SK-N-SH (cell line): ENCODE data around the gene PATL2. TPM values are rescaled to one million over a fixed set of nuclear protein-coding genes. Genes with fewer than 3 reads are reported as not detected.
"Not testable (repeated sequence)": the region's sequence is repeated elsewhere in the genome, so short reads cannot be mapped to it uniquely, and the experiment has no call there.

Source experiments
- CTCF ChIA-PET: fragments of 300-600, 350-600 bp; formaldehyde crosslinking; extraction: SDS; loops from one replicate; lab custom pipeline; 2021; lab: Yijun Ruan, JAX
- POLR2A ChIA-PET: fragments of 350-600 bp; sonication (Branson Sonifier 250); formaldehyde crosslinking; extraction: SDS; loops from one replicate; lab custom pipeline; 2020; ENCODE audit warnings: antibody characterized with exemption, inconsistent platforms; lab: Yijun Ruan, JAX
- DNase-seq: peaks from one replicate; pipeline ENCODE4 v3.0.0; 2012
- H2AFZ ChIP-seq: fragments of 200-600 bp; sonication (generic); 2 replicates; pipeline ENCODE4 v1.8.1; 2016; ENCODE audit warnings: antibody characterized with exemption, mild to moderate bottlenecking, low read depth
- H3F3A ChIP-seq: fragments of 200-600 bp; sonication (generic); replicated peaks from 2 replicates; pipeline ENCODE3; 2016; ENCODE audit warnings: antibody characterized with exemption, mild to moderate bottlenecking; ENCODE audit not compliant: insufficient read depth
- H3K27ac ChIP-seq, 2 experiments: fragments of 200-500 bp in 1 of 2; fragments of 200-600 bp in 1 of 2; sonication (Bioruptor generic) in 1 of 2; sonication (generic), shearing (Covaris generic) in 1 of 2; 2 replicates each; pipeline versions ENCODE4 v1.5.1 to v1.6.1; 2014 to 2016; ENCODE audit warnings: low read depth in 2 of 2, inconsistent platforms in 1 of 2, low read length in 1 of 2, mild to moderate bottlenecking in 1 of 2, mixed read lengths in 1 of 2
- H3K27me3 ChIP-seq: fragments of 200-600 bp; sonication (generic), shearing (Covaris generic); 2 replicates; pipeline ENCODE4 v1.6.1; 2016; ENCODE audit warnings: mixed run types; ENCODE audit not compliant: insufficient read depth
- H3K36me3 ChIP-seq, 2 experiments: fragments of 200-500 bp in 1 of 2; fragments of 200-600 bp in 1 of 2; sonication (Bioruptor generic) in 1 of 2; sonication (generic) in 1 of 2; replicated peaks in 1 of 2; 2 replicates each; pipeline versions ENCODE3 to v1.5.1; 2014 to 2016; ENCODE audit warnings: low read length in 1 of 2, mild to moderate bottlenecking in 1 of 2; ENCODE audit not compliant: insufficient read depth in 2 of 2, control insufficient read depth in 1 of 2
- H3K4me1 ChIP-seq, 2 experiments: fragments of 200-500 bp in 1 of 2; fragments of 200-600 bp in 1 of 2; sonication (Bioruptor generic) in 1 of 2; sonication (generic), shearing (Covaris generic) in 1 of 2; 2 replicates each; pipeline versions ENCODE4 v1.5.1 to v1.6.1; 2014 to 2016; ENCODE audit warnings: low read depth in 1 of 2, low read length in 1 of 2, mixed run types in 1 of 2; ENCODE audit not compliant: insufficient read depth in 2 of 2, control insufficient read depth in 1 of 2
- H3K4me2 ChIP-seq: fragments of 200-600 bp; sonication (generic), shearing (Covaris generic); 2 replicates; pipeline ENCODE4 v1.6.1; 2017; ENCODE audit warnings: mixed run types
- H3K4me3 ChIP-seq, 2 experiments: fragments of 200-500 bp in 1 of 2; fragments of 200-600 bp in 1 of 2; sonication (Bioruptor generic) in 1 of 2; sonication (generic), shearing (Covaris generic) in 1 of 2; 2 replicates each; pipeline versions ENCODE4 v1.5.1 to v1.8.1; 2014 to 2016; ENCODE audit warnings: low read depth in 2 of 2, inconsistent platforms in 1 of 2, low read length in 1 of 2, mild to moderate bottlenecking in 1 of 2, mixed read lengths in 1 of 2, moderate library complexity in 1 of 2
- H3K79me2 ChIP-seq: fragments of 200-600 bp; sonication (generic); 2 replicates; pipeline ENCODE4 v1.8.1; 2017; ENCODE audit warnings: mild to moderate bottlenecking; ENCODE audit not compliant: insufficient read depth
- H3K9ac ChIP-seq: fragments of 200-600 bp; sonication (generic); 2 replicates; pipeline ENCODE4 v1.6.1; 2017; ENCODE audit warnings: mixed run types
- H3K9me2 ChIP-seq: fragments of 200-600 bp; sonication (generic); 2 replicates; pipeline ENCODE4 v1.6.1; 2017; ENCODE audit warnings: mixed run types
- H3K9me3 ChIP-seq: fragments of 200-600 bp; sonication (generic); 2 replicates; pipeline ENCODE4 v1.6.1; 2017; ENCODE audit warnings: mixed run types, mild to moderate bottlenecking, moderate library complexity
- H4K20me1 ChIP-seq: fragments of 200-600 bp; sonication (generic); 2 replicates; pipeline ENCODE4 v1.6.1; 2017; ENCODE audit warnings: mild to moderate bottlenecking, mixed run types; ENCODE audit not compliant: insufficient read depth
- EP300 ChIP-seq, 2 experiments: IDR thresholded peaks; 2 replicates each; pipeline versions ENCODE4 v1.4.0 to v1.6.1; 2012; ENCODE audit warnings: borderline replicate concordance in 1 of 2, low read depth in 1 of 2, low read length in 1 of 2
- EZH2phosphoT487 ChIP-seq: fragments of 200-600 bp; sonication (generic); IDR thresholded peaks from 2 replicates; pipeline ENCODE4 v1.6.1; 2017; ENCODE audit warnings: low read depth, mixed run types, mild to moderate bottlenecking, antibody characterized with exemption, moderate library complexity, borderline replicate concordance
- FOXM1 ChIP-seq: IDR thresholded peaks from 2 replicates; pipeline ENCODE4 v1.4.0; 2012; ENCODE audit warnings: low read depth, mild to moderate bottlenecking
- GATA2 ChIP-seq: sonication (generic); formaldehyde crosslinking; IDR thresholded peaks from 2 replicates; pipeline ENCODE4 v1.5.0; 2020; ENCODE audit warnings: mild to moderate bottlenecking, missing genetic modification reagents
- RAD21 ChIP-seq: IDR thresholded peaks from 2 replicates; pipeline ENCODE4 v1.6.1; 2012; ENCODE audit warnings: mild to moderate bottlenecking, low read length
- RCOR1 ChIP-seq: fragments of 150-350 bp; IDR thresholded peaks from 2 replicates; pipeline ENCODE4 v1.6.1; 2017; ENCODE audit warnings: antibody characterized with exemption, low read length
- RXRA ChIP-seq: IDR thresholded peaks from 2 replicates; pipeline ENCODE4 v1.4.0; 2012; ENCODE audit warnings: low read depth, mild to moderate bottlenecking, borderline replicate concordance
- SMC3 ChIP-seq: IDR thresholded peaks from 2 replicates; pipeline ENCODE4 v1.6.1; 2012; ENCODE audit warnings: low read depth, low read length, improper control_type of control experiment
- WGBS: methylation state at CpG from one replicate; pipeline ENCODE4 v1.1.6; 2017; ENCODE audit warnings: low lambda C conversion rate; 5-methylcytosine and 5-hydroxymethylcytosine counted together
- polyA plus RNA-seq, 3 experiments: library from polyadenylated mRNA; depleted of rRNA; stranded (reverse); fragments of >200 nt; gene quantifications; 2 replicates each; pipeline ENCODE4 v1.2.3, GENCODE V29; 2012
- TF ChIP-seq, protein P1 (sequence below): fragments of 200-600 bp; sonication (generic); IDR thresholded peaks from 2 replicates; pipeline ENCODE4 v1.6.1; 2017; ENCODE audit warnings: antibody characterized with exemption, mild to moderate bottlenecking, moderate library complexity
- TF ChIP-seq, protein P2 (sequence below): IDR thresholded peaks from 2 replicates; pipeline ENCODE4 v1.4.0; 2012; ENCODE audit warnings: low read depth, borderline replicate concordance

PATL2 gene
- polyA plus RNA-seq, 1 of the 3 experiments (the other 2 are of a cell fraction): 0.31 TPM

DNA sequence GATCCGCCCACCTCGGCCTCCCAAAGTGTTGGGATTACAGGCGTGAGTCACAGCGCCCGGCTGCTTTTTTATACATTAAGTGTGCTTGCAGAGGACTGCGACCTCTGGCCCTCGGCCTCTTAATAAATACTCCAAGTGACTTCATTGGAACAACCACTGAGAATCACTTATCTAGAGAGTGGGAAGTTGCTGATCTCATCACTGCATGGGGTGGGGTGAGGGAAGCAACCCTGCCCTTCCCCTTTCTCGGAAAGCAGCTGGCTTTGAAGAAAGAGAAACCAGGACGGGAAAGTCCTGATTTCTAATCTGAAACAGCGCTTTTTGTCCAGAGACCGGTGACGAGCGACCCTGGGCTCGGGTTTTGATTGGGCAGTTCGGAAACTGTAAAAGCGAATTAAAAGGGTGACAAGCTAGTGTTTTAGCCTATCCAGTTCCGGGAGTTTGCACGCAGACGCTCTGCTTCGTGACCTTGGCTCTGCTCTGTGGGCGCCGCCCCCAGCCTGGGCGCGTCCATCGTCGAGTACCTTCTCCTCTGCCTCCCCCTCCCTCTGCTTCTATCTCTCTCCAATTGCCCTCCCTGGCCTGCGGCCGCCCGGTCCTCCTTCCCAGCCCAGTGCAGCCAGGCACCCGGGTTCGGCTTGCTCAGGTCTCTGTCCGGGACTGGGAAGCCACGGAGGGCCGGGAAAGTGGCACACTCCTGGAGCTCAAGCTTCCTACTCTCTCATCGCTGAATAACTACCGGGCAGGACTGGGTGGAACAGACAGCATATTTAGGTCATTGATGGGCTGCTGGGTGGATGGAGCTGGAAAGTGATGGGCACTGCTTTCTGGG, 17.7 kb upstream of the PATL2 start (continued):
- TF ChIP-seq FOXM1 (peak; percentile 77), RAD21 (peak; percentile 14; the same call in 1 of the 2 replicates), RCOR1 (no peak), EZH2phosphoT487 (no peak), GATA2 (CRISPR knock-in tag) (0 out of 2 replicates have a peak, but pooled peaks have one; percentile 9), RXRA (no peak; the same call in 1 of the 2 replicates), SMC3 (no peak), EP300 (IDR thresholded peaks at IDR 0.05; ENCODE audit: borderline replicate concordance in 1 of 2, low read depth in 1 of 2, low read length in 1 of 2) (peak; percentile 54 to 66; a peak in 3 of 4 replicates)
- TF ChIP-seq, protein P1, sequence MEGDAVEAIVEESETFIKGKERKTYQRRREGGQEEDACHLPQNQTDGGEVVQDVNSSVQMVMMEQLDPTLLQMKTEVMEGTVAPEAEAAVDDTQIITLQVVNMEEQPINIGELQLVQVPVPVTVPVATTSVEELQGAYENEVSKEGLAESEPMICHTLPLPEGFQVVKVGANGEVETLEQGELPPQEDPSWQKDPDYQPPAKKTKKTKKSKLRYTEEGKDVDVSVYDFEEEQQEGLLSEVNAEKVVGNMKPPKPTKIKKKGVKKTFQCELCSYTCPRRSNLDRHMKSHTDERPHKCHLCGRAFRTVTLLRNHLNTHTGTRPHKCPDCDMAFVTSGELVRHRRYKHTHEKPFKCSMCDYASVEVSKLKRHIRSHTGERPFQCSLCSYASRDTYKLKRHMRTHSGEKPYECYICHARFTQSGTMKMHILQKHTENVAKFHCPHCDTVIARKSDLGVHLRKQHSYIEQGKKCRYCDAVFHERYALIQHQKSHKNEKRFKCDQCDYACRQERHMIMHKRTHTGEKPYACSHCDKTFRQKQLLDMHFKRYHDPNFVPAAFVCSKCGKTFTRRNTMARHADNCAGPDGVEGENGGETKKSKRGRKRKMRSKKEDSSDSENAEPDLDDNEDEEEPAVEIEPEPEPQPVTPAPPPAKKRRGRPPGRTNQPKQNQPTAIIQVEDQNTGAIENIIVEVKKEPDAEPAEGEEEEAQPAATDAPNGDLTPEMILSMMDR: no peak
- TF ChIP-seq, protein P2, sequence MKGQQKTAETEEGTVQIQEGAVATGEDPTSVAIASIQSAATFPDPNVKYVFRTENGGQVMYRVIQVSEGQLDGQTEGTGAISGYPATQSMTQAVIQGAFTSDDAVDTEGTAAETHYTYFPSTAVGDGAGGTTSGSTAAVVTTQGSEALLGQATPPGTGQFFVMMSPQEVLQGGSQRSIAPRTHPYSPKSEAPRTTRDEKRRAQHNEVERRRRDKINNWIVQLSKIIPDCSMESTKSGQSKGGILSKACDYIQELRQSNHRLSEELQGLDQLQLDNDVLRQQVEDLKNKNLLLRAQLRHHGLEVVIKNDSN: peak; percentile 59; the same call in 1 of the 2 replicates

DNA sequence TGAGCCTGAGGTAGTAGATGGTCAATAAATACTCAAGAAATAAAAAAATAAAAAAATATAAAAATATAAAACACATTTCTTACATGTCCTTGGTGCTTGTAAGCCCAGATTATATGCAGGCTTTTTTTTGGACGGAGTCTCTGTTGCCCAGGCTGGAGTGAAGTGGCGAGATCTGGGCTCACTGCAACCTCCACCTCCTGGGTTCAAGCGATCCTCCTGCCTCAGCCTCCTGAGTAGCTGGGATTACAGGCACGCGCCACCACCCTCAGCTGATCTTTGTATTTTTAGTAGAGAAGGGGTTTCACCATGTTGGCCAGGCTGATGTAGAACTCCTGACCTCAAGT, 17.1 kb upstream of the PATL2 start:
- Histone ChIP-seq H3K9ac (peak overlapping the region; percentile 85), H3K4me2 (peak overlapping the region; percentile 95), H2AFZ (peak overlapping the region; percentile 92), H3F3A (peaks cover 19% of the 10 kb centered on the region), H3K79me2 (peaks cover 14% of the 10 kb centered on the region; the same call in 1 of the 2 replicates), H3K36me3 (peaks cover 5 to 11% of the 10 kb centered on the region in 2 experiments), H3K27ac (peak overlapping the region; percentile 96 to 97), H3K4me1 (peaks cover 6 to 17% of the 10 kb centered on the region in 2 experiments; a peak in 3 of 4 replicates), H3K4me3 (peak overlapping the region; percentile 73 to 94)
- WGBS: 98% methylated on average over 3 of the region's 5 CpGs
- not testable (repeated sequence) for H3K9me3 ChIP-seq, H4K20me1 ChIP-seq, DNase-seq, H3K27me3 ChIP-seq, H3K9me2 ChIP-seq
- ChIA-PET POLR2A (interaction anchor here (1.0 to 3.0 kb wide), 8 partner anchors 10 to 903 kb away, joined by 3 to 22 read pairs (median 4); partner anchors contain the start of genes B2M, MFAP1, PATL2 and SPG11), CTCF (interaction anchor here (1.0 to 1.9 kb wide), 3 partner anchors 10 to 17 kb away, joined by 4 to 13 read pairs (median 7); partner anchors contain the start of genes B2M and PATL2)
